ENCODE data around the gene ZDHHC22. TPM values are rescaled to one million over a fixed set of nuclear protein-coding genes. Genes with fewer than 3 reads are reported as not detected.

The ZDHHC22 gene
- total RNA-seq, 3 donors from 2014 or later, result 1.7 TPM; not detected in 2

- no peaks in the 10 kb centered on the region for H3K9me3 ChIP-seq
- no peak overlapping the region for H3K4me3 ChIP-seq
- intact Hi-C loops (cut with DNase I, micrococcal nuclease), result no loop called here
- H3K4me1 ChIP-seq (ENCODE audit: low read depth), result no peaks in the 10 kb centered on the region
- no peak for ATAC-seq
- peaks cover 6% of the 10 kb centered on the region for H3K36me3 ChIP-seq (ENCODE audit: low read depth)
- no peak for TF ChIP-seq CTCF (IDR thresholded peaks at IDR 0.05)
- DNase-seq, result no peak
Measured at GRCh38 chr14:77109656-77110055, 31.9 kb downstream of the ZDHHC22 start.

GRCh38 chr14:77108753-77109152 is 32.8 kb downstream of the ZDHHC22 start:
- TF ChIP-seq CTCF (IDR thresholded peaks at IDR 0.05), result no peak
- no peak overlapping the region for H3K4me3 ChIP-seq
- DNase-seq (no peak), ATAC-seq (no peak)
- intact Hi-C loops (cut with DNase I, micrococcal nuclease), result no loop called here
- no peaks in the 10 kb centered on the region for H3K9me3 ChIP-seq
- H3K4me1 ChIP-seq (ENCODE audit: low read depth), result no peaks in the 10 kb centered on the region
- H3K36me3 ChIP-seq (ENCODE audit: low read depth), result peaks cover 2% of the 10 kb centered on the region

GRCh38 chr14:77107228-77107627 is 34.4 kb downstream of the ZDHHC22 start:
- ATAC-seq, result no peak
- TF ChIP-seq CTCF (IDR thresholded peaks at IDR 0.05), result no peak
- no peak for DNase-seq
- Histone ChIP-seq H3K4me1 (ENCODE audit: low read depth) (peaks cover 8% of the 10 kb centered on the region), H3K9me3 (no peaks in the 10 kb centered on the region), H3K4me3 (no peak overlapping the region), H3K36me3 (ENCODE audit: low read depth) (no peaks in the 10 kb centered on the region)
- intact Hi-C loops (cut with DNase I, micrococcal nuclease), result no loop called here

- intact Hi-C loops (cut with DNase I, micrococcal nuclease), result no loop called here
- TF ChIP-seq CTCF (IDR thresholded peaks at IDR 0.05), result no peak
- H3K4me1 ChIP-seq (ENCODE audit: low read depth), result peaks cover 12% of the 10 kb centered on the region
- H3K4me3 ChIP-seq, result no peak overlapping the region
- H3K9me3 ChIP-seq, result no peaks in the 10 kb centered on the region
- no peaks in the 10 kb centered on the region for H3K36me3 ChIP-seq (ENCODE audit: low read depth)
- no peak for ATAC-seq
- DNase-seq, result no peak
Measured at GRCh38 chr14:77106666-77107065, 34.9 kb downstream of the ZDHHC22 start.

GRCh38 chr14:77105145-77105939 is 36.2 kb downstream of the ZDHHC22 start:
- DNase-seq, result no peak
- Histone ChIP-seq H3K36me3 (ENCODE audit: low read depth) (no peaks in the 10 kb centered on the region), H3K4me1 (ENCODE audit: low read depth) (peaks cover 25% of the 10 kb centered on the region), H3K9me3 (no peaks in the 10 kb centered on the region), H3K4me3 (no peak overlapping the region)
- intact Hi-C loops (cut with DNase I, micrococcal nuclease), result no loop called here
- TF ChIP-seq CTCF (IDR thresholded peaks at IDR 0.05), result no peak
- no peak for ATAC-seq
